GM21737 (cell line): ENCODE results near the gene FOLR1.
"Not testable (repeated sequence)": the region's sequence is repeated elsewhere in the genome, so short reads cannot be mapped to it uniquely, and the experiment has no call there.

Source experiments
- ATAC-seq: cut with Tn5 transposase; IDR thresholded peaks from one replicate; pipeline ENCODE4 v1.9.1; 2021; ENCODE audit warnings: mild to moderate bottlenecking, moderate library complexity; ENCODE audit not compliant: unreplicated experiment

FOLR1 gene

GRCh38 chr11:72191961-72192381 lies at the start of gene FOLR1:
TSS of gene FOLR1 (plus strand) at chr11:72192140. CDS start at chr11:72192174, 34 bp downstream.
- no peak for ATAC-seq

- not testable (repeated sequence) for ATAC-seq
Measured at GRCh38 chr11:72142543-72142942, 49.4 kb upstream of the FOLR1 start.

- ATAC-seq: no peak
Measured at GRCh38 chr11:72144807-72145565, 47.0 kb upstream of the FOLR1 start.

GRCh38 chr11:72146625-72147024 lies 45.3 kb upstream of the FOLR1 start:
- ATAC-seq: no peak

GRCh38 chr11:72150882-72151281 lies 41.1 kb upstream of the FOLR1 start:
- ATAC-seq: no peak

- ATAC-seq: not testable (repeated sequence)
Measured at GRCh38 chr11:72153874-72154273, 38.1 kb upstream of the FOLR1 start.

GRCh38 chr11:72154816-72155215 lies 37.1 kb upstream of the FOLR1 start:
- ATAC-seq: no peak

GRCh38 chr11:72155751-72156150 lies 36.2 kb upstream of the FOLR1 start:
- no peak for ATAC-seq

GRCh38 chr11:72157131-72157530 lies 34.8 kb upstream of the FOLR1 start:
- ATAC-seq: no peak

- ATAC-seq: no peak
Measured at GRCh38 chr11:72160319-72160718, 31.6 kb upstream of the FOLR1 start.

- ATAC-seq: no peak
Measured at GRCh38 chr11:72162891-72163492, 28.9 kb upstream of the FOLR1 start.

- not testable (repeated sequence) for ATAC-seq
Measured at GRCh38 chr11:72164187-72164586, 27.8 kb upstream of the FOLR1 start.

GRCh38 chr11:72169046-72169555 lies 22.8 kb upstream of the FOLR1 start:
- ATAC-seq: not testable (repeated sequence)

GRCh38 chr11:72169754-72170153 lies 22.2 kb upstream of the FOLR1 start:
- ATAC-seq: not testable (repeated sequence)

GRCh38 chr11:72172043-72172442 lies 19.9 kb upstream of the FOLR1 start:
- ATAC-seq: not testable (repeated sequence)

GRCh38 chr11:72173291-72173690 lies 18.6 kb upstream of the FOLR1 start:
- no peak for ATAC-seq

- no peak for ATAC-seq
Measured at GRCh38 chr11:72174302-72175070, 17.5 kb upstream of the FOLR1 start.

GRCh38 chr11:72177656-72178055 lies 14.3 kb upstream of the FOLR1 start:
- ATAC-seq: no peak

- no peak for ATAC-seq
Measured at GRCh38 chr11:72179049-72179803, 12.7 kb upstream of the FOLR1 start.

GRCh38 chr11:72179804-72180396 lies 12.0 kb upstream of the FOLR1 start:
- ATAC-seq: no peak
